Measurements from ENCODE around the gene ATOX1.

DNA sequence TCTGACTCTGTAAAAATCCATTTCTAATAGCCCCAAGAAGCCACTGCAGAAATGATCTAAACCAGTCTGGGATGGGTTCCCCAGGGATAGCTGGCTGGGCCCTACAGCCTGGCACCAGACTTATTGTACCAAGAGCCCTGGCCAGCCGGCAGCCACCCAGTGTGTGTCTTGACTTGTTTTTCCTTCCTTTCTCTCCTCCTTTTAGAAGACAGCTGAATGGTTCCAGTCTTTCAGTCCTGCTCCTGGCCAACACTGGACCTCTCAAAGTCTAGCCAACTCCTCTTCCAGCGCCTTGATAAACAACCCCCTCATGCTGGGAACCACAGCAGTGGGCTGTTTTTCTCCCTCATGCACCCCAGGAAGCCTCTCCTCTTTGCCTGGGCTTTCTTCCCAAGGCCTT, 34.1 kb downstream of the ATOX1 start:
- TF ChIP-seq, protein P1, sequence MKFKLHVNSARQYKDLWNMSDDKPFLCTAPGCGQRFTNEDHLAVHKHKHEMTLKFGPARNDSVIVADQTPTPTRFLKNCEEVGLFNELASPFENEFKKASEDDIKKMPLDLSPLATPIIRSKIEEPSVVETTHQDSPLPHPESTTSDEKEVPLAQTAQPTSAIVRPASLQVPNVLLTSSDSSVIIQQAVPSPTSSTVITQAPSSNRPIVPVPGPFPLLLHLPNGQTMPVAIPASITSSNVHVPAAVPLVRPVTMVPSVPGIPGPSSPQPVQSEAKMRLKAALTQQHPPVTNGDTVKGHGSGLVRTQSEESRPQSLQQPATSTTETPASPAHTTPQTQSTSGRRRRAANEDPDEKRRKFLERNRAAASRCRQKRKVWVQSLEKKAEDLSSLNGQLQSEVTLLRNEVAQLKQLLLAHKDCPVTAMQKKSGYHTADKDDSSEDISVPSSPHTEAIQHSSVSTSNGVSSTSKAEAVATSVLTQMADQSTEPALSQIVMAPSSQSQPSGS (IDR thresholded peaks at IDR 0.05; ENCODE audit: low read length) = no peak
- TF ChIP-seq CTCF (IDR thresholded peaks at IDR 0.05 in 2 of 3, conservative IDR thresholded peaks at IDR 0.05 in 1 of 3; ENCODE audit: control insufficient read depth in 2 of 3, extremely low read depth in 1 of 3, insufficient read depth in 1 of 3, low read depth in 3 of 3, low read length in 3 of 3) = no peak
- no peak for TF ChIP-seq YY1 (IDR thresholded peaks at IDR 0.05; ENCODE audit: low read depth, low read length)
